Ishikawa (cell line): Measurements from ENCODE around the gene RALGAPA2.

ENCODE experiments used
- EP300 ChIP-seq: IDR thresholded peaks from 2 replicates; pipeline ENCODE4 v1.6.1; 2012; ENCODE audit warnings: borderline replicate concordance
- NFIC ChIP-seq: IDR thresholded peaks from 2 replicates; pipeline ENCODE4 v1.6.1; 2012
- RAD21 ChIP-seq: IDR thresholded peaks from 2 replicates; pipeline ENCODE4 v1.6.1; 2012; ENCODE audit warnings: low read depth
- YY1 ChIP-seq: IDR thresholded peaks from 2 replicates; pipeline ENCODE4 v1.6.1; 2012; ENCODE audit warnings: low read depth

DNA sequence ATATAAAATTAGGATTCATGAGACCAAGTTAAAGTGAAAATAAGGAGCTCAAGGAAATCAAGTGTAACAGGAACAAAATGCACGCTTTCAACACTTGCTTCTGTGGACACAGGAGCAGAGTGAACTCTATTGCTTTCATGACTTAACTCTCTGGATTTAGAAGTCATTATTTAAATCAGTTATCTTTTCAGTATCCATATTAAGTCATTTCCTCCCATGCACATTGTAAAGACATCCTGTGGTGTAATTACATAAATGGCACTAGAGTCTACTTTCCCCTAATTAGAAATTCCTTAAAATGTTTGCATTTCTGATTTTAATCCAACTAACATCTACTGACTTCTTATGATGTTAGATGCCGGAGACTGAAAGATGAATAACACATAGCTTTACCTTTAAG, 256.5 kb downstream of the RALGAPA2 start:
- TF ChIP-seq YY1 (no peak), EP300 (no peak), NFIC (no peak), RAD21 (no peak)
